Liver (tissue), 9 donors: ENCODE results near the gene PKD1. TPM values are rescaled to one million over a fixed set of nuclear protein-coding genes. Genes with fewer than 3 reads are reported as not detected.

Experiments
- DNase-seq: peaks from one replicate; pipeline ENCODE4 v3.0.0-alpha.2; 2017; ENCODE audit warnings: low spot score
- H3K27ac ChIP-seq, 2 donors: one replicate each; pipeline ENCODE4 v1.7.0; 2013; ENCODE audit warnings: inconsistent platforms in 2 of 2, low read length in 2 of 2, control low read depth in 1 of 2, low read depth in 1 of 2, mild to moderate bottlenecking in 1 of 2
- H3K27me3 ChIP-seq, 4 donors: one replicate each; pipeline versions ENCODE4 v1.6.1 to v1.7.0; 2013; ENCODE audit warnings: low read length in 3 of 4, inconsistent platforms in 1 of 4, mild to moderate bottlenecking in 1 of 4, moderate library complexity in 1 of 4; ENCODE audit not compliant: control insufficient read depth in 4 of 4, insufficient read depth in 4 of 4
- H3K36me3 ChIP-seq, 4 donors: one replicate each; pipeline versions ENCODE4 v1.6.1 to v1.7.0; 2013; ENCODE audit warnings: low read length in 3 of 4, mild to moderate bottlenecking in 3 of 4, low read depth in 1 of 4, moderate library complexity in 1 of 4; ENCODE audit not compliant: control insufficient read depth in 4 of 4, insufficient read depth in 3 of 4
- H3K4me1 ChIP-seq, 4 donors: one replicate each; pipeline versions ENCODE4 v1.6.1 to v1.7.0; 2013; ENCODE audit warnings: low read length in 3 of 4, mild to moderate bottlenecking in 3 of 4, moderate library complexity in 1 of 4; ENCODE audit not compliant: control insufficient read depth in 4 of 4, insufficient read depth in 4 of 4
- H3K4me3 ChIP-seq, 3 donors: one replicate each; pipeline versions ENCODE4 v1.6.1 to v1.7.0; 2013; ENCODE audit warnings: low read length in 3 of 3, control low read depth in 1 of 3, low read depth in 1 of 3, mild to moderate bottlenecking in 1 of 3
- H3K9ac ChIP-seq, 2 donors: one replicate each; pipeline ENCODE4 v1.7.0; 2013; ENCODE audit warnings: low read length in 2 of 2, mild to moderate bottlenecking in 2 of 2, moderate library complexity in 2 of 2, control low read depth in 1 of 2, low read depth in 1 of 2
- H3K9me3 ChIP-seq, 4 donors: one replicate each; pipeline versions ENCODE4 v1.6.1 to v1.7.0; 2013; ENCODE audit warnings: low read length in 3 of 4; ENCODE audit not compliant: control insufficient read depth in 4 of 4
- ATF3 ChIP-seq: IDR thresholded peaks from 2 replicates; pipeline ENCODE4 v1.6.1; 2016; ENCODE audit warnings: antibody characterized with exemption
- CTCF ChIP-seq: fragments of 150-350 bp; IDR thresholded peaks from 2 replicates; pipeline ENCODE4 v1.5.1; 2017; ENCODE audit warnings: improper control_type of control experiment, low read depth, low read length; ENCODE audit not compliant: missing input control
- EGR1 ChIP-seq, 2 donors: IDR thresholded peaks; 2 replicates each; pipeline ENCODE4 v1.6.1; 2016 to 2018; ENCODE audit warnings: antibody characterized with exemption in 2 of 2, low read depth in 2 of 2
- FOXA1 ChIP-seq: IDR thresholded peaks from 2 replicates; pipeline ENCODE4 v1.6.1; 2016; ENCODE audit warnings: antibody characterized with exemption
- FOXA2 ChIP-seq: IDR thresholded peaks from 2 replicates; pipeline ENCODE4 v1.6.1; 2016; ENCODE audit warnings: antibody characterized with exemption
- GABPA ChIP-seq, 2 donors: IDR thresholded peaks in 1 of 2; conservative IDR thresholded peaks in 1 of 2; 2 replicates each; pipeline ENCODE4 v1.6.1; 2016; ENCODE audit warnings: antibody characterized with exemption in 2 of 2, mild to moderate bottlenecking in 1 of 2, moderate library complexity in 1 of 2
- HNF4A ChIP-seq, 2 donors: conservative IDR thresholded peaks; 2 replicates each; pipeline ENCODE4 v1.6.1; 2016; ENCODE audit warnings: antibody characterized with exemption in 2 of 2, mild to moderate bottlenecking in 2 of 2
- HNF4G ChIP-seq: IDR thresholded peaks from 2 replicates; pipeline ENCODE4 v1.6.1; 2016; ENCODE audit warnings: antibody characterized with exemption
- JUND ChIP-seq, 2 donors: IDR thresholded peaks; 2 replicates each; pipeline ENCODE4 v1.6.1; 2016; ENCODE audit warnings: antibody characterized with exemption in 2 of 2
- MAX ChIP-seq: IDR thresholded peaks from 2 replicates; pipeline ENCODE4 v1.6.1; 2016; ENCODE audit warnings: antibody characterized with exemption
- NR2F2 ChIP-seq: IDR thresholded peaks from 2 replicates; pipeline ENCODE4 v1.6.1; 2016; ENCODE audit warnings: antibody characterized with exemption
- REST ChIP-seq: IDR thresholded peaks from 2 replicates; pipeline ENCODE4 v1.6.1; 2016; ENCODE audit warnings: antibody characterized with exemption, mild to moderate bottlenecking
- RXRA ChIP-seq, 2 donors: IDR thresholded peaks; 2 replicates each; pipeline ENCODE4 v1.6.1; 2017 to 2018; ENCODE audit warnings: antibody characterized with exemption in 2 of 2, mild to moderate bottlenecking in 1 of 2
- SP1 ChIP-seq: IDR thresholded peaks from 2 replicates; pipeline ENCODE4 v1.6.1; 2018; ENCODE audit warnings: antibody characterized with exemption, mild to moderate bottlenecking
- TAF1 ChIP-seq: conservative IDR thresholded peaks from 2 replicates; pipeline ENCODE4 v1.6.1; 2016; ENCODE audit warnings: antibody characterized with exemption, mild to moderate bottlenecking
- YY1 ChIP-seq: IDR thresholded peaks from 2 replicates; pipeline ENCODE4 v1.6.1; 2016; ENCODE audit warnings: antibody characterized with exemption, mild to moderate bottlenecking
- ZBTB33 ChIP-seq: IDR thresholded peaks from 2 replicates; pipeline ENCODE4 v1.6.1; 2016; ENCODE audit warnings: antibody characterized with exemption
- whole genome bisulfite sequencing: extraction: QIAGEN DNeasy Blood & Tissue Kit; methylation state at CpG from one replicate; pipeline ENCODE4 v1.1.7; 2013; 5-methylcytosine and 5-hydroxymethylcytosine counted together
- polyA plus RNA-seq, 2 donors: library from polyadenylated mRNA; stranded (reverse) in 1 of 2; unstranded in 1 of 2; fragments of 200-250 nt in 1 of 2; fragments of >200 nt in 1 of 2; fragmentation: Nextera tagmentation in 1 of 2; extraction: Ambion mirVana in 1 of 2; gene quantifications; one replicate each; pipeline versions ENCODE4 v1.2.1 to v1.2.3, GENCODE V29; 2013 to 2015
- total RNA-seq, 2 donors: library from RNA; depleted of rRNA; stranded (reverse); fragments of >200 nt; gene quantifications; one replicate each; pipeline ENCODE4 v1.2.3, GENCODE V29; 2014
- donor health status: healthy.
- donor health status: healthy.
- donor health status: healthy.
- donor health status: healthy.
- donor health status: healthy.

PKD1 gene
- total and polyA plus RNA-seq, 4 donors: 8.0 to 58.4 (median 25.6) TPM

DNA sequence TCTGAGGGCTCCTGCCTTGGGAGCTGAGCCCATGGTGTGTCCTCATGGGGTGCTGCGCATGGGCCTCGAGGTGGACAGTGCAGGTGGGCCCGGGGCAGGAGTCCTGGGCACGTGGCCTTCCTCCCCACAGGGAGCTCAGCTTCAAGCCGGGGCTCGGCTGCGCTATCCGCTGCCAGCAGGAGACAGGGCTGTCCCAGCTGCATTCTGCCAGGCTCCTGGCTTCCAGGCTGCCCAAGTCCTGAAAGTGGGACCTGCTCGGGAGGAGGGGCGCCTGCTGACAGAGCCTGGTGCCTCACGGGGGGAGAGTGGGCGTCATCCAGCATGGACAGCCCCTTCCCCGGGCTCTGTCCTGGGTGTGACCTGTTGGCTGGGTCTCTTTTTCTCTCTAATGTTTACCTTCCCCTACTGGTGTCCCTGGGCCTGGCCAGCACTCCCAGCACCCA, 27.0 kb upstream of the PKD1 start:
- TF ChIP-seq RXRA (IDR thresholded peaks at IDR 0.05): no peak
- no peak for TF ChIP-seq GABPA (IDR thresholded peaks at IDR 0.05 in 1 of 2, conservative IDR thresholded peaks at IDR 0.05 in 1 of 2)
- no peak for TF ChIP-seq JUND (IDR thresholded peaks at IDR 0.05)
- TF ChIP-seq HNF4G: no peak
- TF ChIP-seq REST: no peak
- TF ChIP-seq FOXA2: no peak
- TF ChIP-seq FOXA1: no peak
- no peak for TF ChIP-seq TAF1
- TF ChIP-seq MAX: no peak
- TF ChIP-seq YY1: no peak
- no peak for TF ChIP-seq CTCF
- no peak for TF ChIP-seq HNF4A (conservative IDR thresholded peaks at IDR 0.05)
- TF ChIP-seq EGR1 (IDR thresholded peaks at IDR 0.05; ENCODE audit: low read depth in 2 of 2): no peak
- no peak for TF ChIP-seq SP1
- Histone ChIP-seq H3K4me1 (peaks cover 37 to 74% (median 59%) of the 10 kb centered on the region in 4 donors), H3K9ac (no peak overlapping the region), H3K27ac (no peak overlapping the region), H3K9me3 (no peaks in the 10 kb centered on the region), H3K27me3 (no peaks in the 10 kb centered on the region), H3K4me3 (no peak overlapping the region), H3K36me3 (peaks cover 0 to 4% (median under 1%) of the 10 kb centered on the region in 4 donors)
- no peak for DNase-seq
- WGBS: 83% methylated on average over 13 of the region's 13 CpGs

GRCh38 chr16:2161911-2162310, 26.2 kb upstream of the PKD1 start:
- no peak for TF ChIP-seq HNF4A (conservative IDR thresholded peaks at IDR 0.05)
- no peak for TF ChIP-seq MAX
- TF ChIP-seq CTCF: no peak
- no peak for TF ChIP-seq ATF3
- TF ChIP-seq GABPA (IDR thresholded peaks at IDR 0.05 in 1 of 2, conservative IDR thresholded peaks at IDR 0.05 in 1 of 2): no peak
- TF ChIP-seq ZBTB33: no peak
- no peak for TF ChIP-seq SP1
- TF ChIP-seq NR2F2: no peak
- no peak for TF ChIP-seq RXRA (IDR thresholded peaks at IDR 0.05)
- no peak for TF ChIP-seq TAF1
- no peak for TF ChIP-seq JUND (IDR thresholded peaks at IDR 0.05)
- no peak for TF ChIP-seq FOXA1
- no peaks in the 10 kb centered on the region for H3K9me3 ChIP-seq
- 93% methylated on average over 10 of the region's 10 CpGs for WGBS
- no peak overlapping the region for H3K4me3 ChIP-seq
- no peak overlapping the region for H3K27ac ChIP-seq
- no peaks in the 10 kb centered on the region for H3K27me3 ChIP-seq
- H3K9ac ChIP-seq: no peak overlapping the region
- DNase-seq: no peak
- peaks cover 38 to 74% (median 64%) of the 10 kb centered on the region in 4 donors for H3K4me1 ChIP-seq
- H3K36me3 ChIP-seq: peaks cover 0 to 1% (median 0%) of the 10 kb centered on the region in 4 donors
